Mononuclear cell (primary cell): ENCODE results near the gene CTBP2. TPM values are rescaled to one million over a fixed set of nuclear protein-coding genes. Genes with fewer than 3 reads are reported as not detected.
"Not testable (repeated sequence)": the region's sequence is repeated elsewhere in the genome, so short reads cannot be mapped to it uniquely, and the experiment has no call there.

Experiments
- H3K27me3 ChIP-seq: 2 replicates; pipeline ENCODE4 v1.6.0; 2011; ENCODE audit warnings: low read length, control low read depth; ENCODE audit not compliant: insufficient read depth
- H3K4me1 ChIP-seq: 2 replicates; pipeline ENCODE4 v1.5.1; 2011; ENCODE audit warnings: mild to moderate bottlenecking, low read length, control low read depth; ENCODE audit not compliant: insufficient read depth
- H3K4me3 ChIP-seq: 2 replicates; pipeline ENCODE4 v1.5.1; 2011; ENCODE audit warnings: mild to moderate bottlenecking, low read length, moderate library complexity
- H3K9me3 ChIP-seq: 2 replicates; pipeline ENCODE4 v1.5.1; 2011; ENCODE audit warnings: low read depth, mild to moderate bottlenecking, control low read depth, low read length
- total RNA-seq: library from RNA; depleted of rRNA; stranded (reverse); fragments of >200 nt; gene quantifications from one replicate; pipeline ENCODE4 v1.2.3, GENCODE V29; 2012

The CTBP2 gene
- total RNA-seq, 1 donor: 6.4 TPM

GRCh38 chr10:125166658-125167057 lies 6.3 kb upstream of the CTBP2 start:
- peaks cover 7% of the 10 kb centered on the region for H3K4me1 ChIP-seq
- H3K27me3 ChIP-seq: peaks cover 5% of the 10 kb centered on the region
- no peak overlapping the region for H3K4me3 ChIP-seq
- H3K9me3 ChIP-seq: no peaks in the 10 kb centered on the region

GRCh38 chr10:125165584-125166573 lies 5.5 kb upstream of the CTBP2 start:
- no peaks in the 10 kb centered on the region for H3K9me3 ChIP-seq
- peaks cover 5% of the 10 kb centered on the region for H3K27me3 ChIP-seq
- H3K4me3 ChIP-seq: no peak overlapping the region
- H3K4me1 ChIP-seq: peaks cover 13% of the 10 kb centered on the region

- H3K9me3 ChIP-seq: no peaks in the 10 kb centered on the region
- H3K4me1 ChIP-seq: peaks cover 13% of the 10 kb centered on the region
- peaks cover 5% of the 10 kb centered on the region for H3K27me3 ChIP-seq
- H3K4me3 ChIP-seq: no peak overlapping the region
Observed at GRCh38 chr10:125164421-125164820, 4.1 kb upstream of the CTBP2 start.

GRCh38 chr10:125163803-125164202 lies 3.4 kb upstream of the CTBP2 start:
- Histone ChIP-seq H3K4me1 (peaks cover 13% of the 10 kb centered on the region), H3K4me3 (no peak overlapping the region), H3K9me3 (no peaks in the 10 kb centered on the region), H3K27me3 (peaks cover 5% of the 10 kb centered on the region)

- not testable (repeated sequence) for H3K4me3 ChIP-seq, H3K27me3 ChIP-seq, H3K9me3 ChIP-seq
- H3K4me1 ChIP-seq: peaks cover 15% of the 10 kb centered on the region
Observed at GRCh38 chr10:125163312-125163711, 2.9 kb upstream of the CTBP2 start.

- Histone ChIP-seq H3K27me3 (peaks cover 5% of the 10 kb centered on the region), H3K9me3 (no peaks in the 10 kb centered on the region), H3K4me3 (peak overlapping the region; percentile 49), H3K4me1 (peaks cover 25% of the 10 kb centered on the region)
Observed at GRCh38 chr10:125162120-125162931, 2.0 kb upstream of the CTBP2 start.

- Histone ChIP-seq H3K27me3 (peaks cover 5% of the 10 kb centered on the region), H3K9me3 (no peaks in the 10 kb centered on the region), H3K4me3 (peak overlapping the region; percentile 49), H3K4me1 (peaks cover 31% of the 10 kb centered on the region)
Observed at GRCh38 chr10:125161707-125162119, 1.4 kb upstream of the CTBP2 start.

- Histone ChIP-seq H3K9me3 (no peaks in the 10 kb centered on the region), H3K4me3 (peak overlapping the region; percentile 49), H3K4me1 (peaks cover 33% of the 10 kb centered on the region), H3K27me3 (peaks cover 6% of the 10 kb centered on the region)
Observed at GRCh38 chr10:125160856-125161706, 718 bp upstream of the CTBP2 start.

GRCh38 chr10:125159486-125159931 lies 854 bp downstream of the CTBP2 start:
- H3K27me3 ChIP-seq: peaks cover 13% of the 10 kb centered on the region
- H3K4me1 ChIP-seq: peaks cover 49% of the 10 kb centered on the region
- peak overlapping the region; percentile 54 for H3K4me3 ChIP-seq
- no peaks in the 10 kb centered on the region for H3K9me3 ChIP-seq

- Histone ChIP-seq H3K4me1 (peaks cover 55% of the 10 kb centered on the region), H3K4me3 (peak overlapping the region; percentile 54), H3K9me3 (no peaks in the 10 kb centered on the region), H3K27me3 (peaks cover 13% of the 10 kb centered on the region)
Observed at GRCh38 chr10:125158601-125159485, 1.5 kb downstream of the CTBP2 start.

GRCh38 chr10:125158275-125158600 lies 2.1 kb downstream of the CTBP2 start:
- Histone ChIP-seq H3K4me1 (peaks cover 62% of the 10 kb centered on the region), H3K27me3 (peaks cover 13% of the 10 kb centered on the region)

GRCh38 chr10:125157505-125157904 lies 2.9 kb downstream of the CTBP2 start:
- Histone ChIP-seq H3K9me3 (no peaks in the 10 kb centered on the region), H3K27me3 (peaks cover 16% of the 10 kb centered on the region), H3K4me3 (no peak overlapping the region), H3K4me1 (peaks cover 69% of the 10 kb centered on the region)

More at GRCh38 chr10:125158275-125158600, 2.1 kb downstream of the CTBP2 start:
- Histone ChIP-seq H3K9me3 (no peaks in the 10 kb centered on the region), H3K4me3 (peak overlapping the region; percentile 49)

GRCh38 chr10:125156739-125157480 lies 3.5 kb downstream of the CTBP2 start:
- Histone ChIP-seq H3K27me3 (peaks cover 14% of the 10 kb centered on the region), H3K4me1 (peaks cover 70% of the 10 kb centered on the region), H3K4me3 (no peak overlapping the region), H3K9me3 (no peaks in the 10 kb centered on the region)
